OCI-LY7 (cell line): ENCODE data around the gene ELK3. TPM values are rescaled to one million over a fixed set of nuclear protein-coding genes. Genes with fewer than 3 reads are reported as not detected.
"Not testable (repeated sequence)": the region's sequence is repeated elsewhere in the genome, so short reads cannot be mapped to it uniquely, and the experiment has no call there.

ENCODE experiments used
- BruUV-seq: library from RNA; stranded (reverse); fragments of 400-500 nt; replicated peaks from 2 replicates; lab custom pipeline; 2021; lab: Mats Ljungman, UMichigan
- CTCF ChIA-PET: fragments of 300-600 bp; sonication (Branson Sonifier 250); formaldehyde crosslinking; loops from one replicate; lab custom pipeline; 2022; ENCODE audit warnings: antibody characterized with exemption; ENCODE audit not compliant: unreplicated experiment; lab: Charles Lee
- POLR2A ChIA-PET: fragments of 300-600 bp; sonication (Branson Sonifier 250); formaldehyde crosslinking; loops from one replicate; lab custom pipeline; 2022; ENCODE audit warnings: antibody characterized with exemption; lab: Charles Lee
- DNase-seq: peaks from one replicate; pipeline ENCODE4 v3.0.0-alpha.2; 2015; ENCODE audit warnings: low spot score
- H2AFZ ChIP-seq: fragments of 200-600 bp; sonication (generic), shearing (Covaris generic); 2 replicates; pipeline ENCODE4 v1.6.1; 2014; ENCODE audit warnings: mild to moderate bottlenecking, antibody characterized with exemption, low read length, moderate library complexity
- H3K27ac ChIP-seq: fragments of 200-600 bp; sonication (generic); 2 replicates; pipeline ENCODE4 v1.5.1; 2014; ENCODE audit warnings: mixed run types, low read depth, mild to moderate bottlenecking, moderate library complexity, low read length, inconsistent platforms; ENCODE audit not compliant: poor library complexity, severe bottlenecking
- H3K36me3 ChIP-seq: fragments of 200-600 bp; sonication (generic); 2 replicates; pipeline ENCODE4 v1.6.1; 2014; ENCODE audit warnings: mild to moderate bottlenecking, antibody characterized with exemption, low read length, moderate library complexity, mixed read lengths; ENCODE audit not compliant: insufficient read depth
- H3K4me1 ChIP-seq: fragments of 200-600 bp; sonication (generic); 2 replicates; pipeline ENCODE4 v1.5.1; 2014; ENCODE audit warnings: mild to moderate bottlenecking, low read length; ENCODE audit not compliant: insufficient read depth, poor library complexity, severe bottlenecking
- H3K4me2 ChIP-seq: fragments of 200-600 bp; sonication (generic); 2 replicates; pipeline ENCODE4 v1.6.1; 2014; ENCODE audit warnings: mild to moderate bottlenecking, low read length
- H3K4me3 ChIP-seq: fragments of 200-600 bp; sonication (generic); 2 replicates; pipeline ENCODE4 v1.5.1; 2014; ENCODE audit warnings: mild to moderate bottlenecking, low read depth, low read length; ENCODE audit not compliant: poor library complexity, severe bottlenecking
- H3K79me2 ChIP-seq: fragments of 200-600 bp; sonication (generic); 2 replicates; pipeline ENCODE4 v1.6.1; 2016; ENCODE audit warnings: low read depth, mild to moderate bottlenecking, low read length, moderate library complexity, mixed read lengths; ENCODE audit not compliant: insufficient read depth
- H3K9me2 ChIP-seq: fragments of 200-600 bp; sonication (generic); 2 replicates; pipeline ENCODE4 v1.6.1; 2016; ENCODE audit warnings: mild to moderate bottlenecking, low read length, mixed read lengths; ENCODE audit not compliant: insufficient read depth
- H3K9me3 ChIP-seq: fragments of 200-600 bp; sonication (generic); 2 replicates; pipeline ENCODE4 v1.6.1; 2014; ENCODE audit warnings: mild to moderate bottlenecking, mixed run types, low read length, mixed read lengths
- H4K20me1 ChIP-seq: fragments of 200-600 bp; sonication (generic); 2 replicates; pipeline ENCODE4 v1.6.1; 2014; ENCODE audit warnings: mild to moderate bottlenecking, antibody characterized with exemption, low read length, moderate library complexity, mixed read lengths; ENCODE audit not compliant: insufficient read depth
- intact Hi-C: fragments of 100-400 bp; cut with micrococcal nuclease; formaldehyde crosslinking; loops from one replicate; pipeline ENCODE4 v1.10.0; 2022; ENCODE audit not compliant: unreplicated experiment
- small RNA-seq: library from RNA; depleted of rRNA; stranded (forward); fragments of <200 nt; gene quantifications from one replicate; pipeline ENCODE3, GENCODE V24; 2014
- total RNA-seq, 2 experiments: library from RNA; depleted of rRNA in 1 of 2; stranded (reverse); fragments of >200 nt in 1 of 2; shearing (Covaris generic) in 1 of 2; gene quantifications; 2 replicates each; pipeline ENCODE4 v1.2.3, GENCODE V29; 2014 to 2022

The ELK3 gene
- total RNA-seq, 2 experiments from 2014 or later = 1.9 to 4.2 TPM

GRCh38 chr12:96317801-96318200 lies 123.6 kb downstream of the ELK3 start:
- intact Hi-C loops, H3K4me2 ChIP-seq, BruUV-seq, DNase-seq, POLR2A ChIA-PET, H4K20me1 ChIP-seq, CTCF ChIA-PET, H3K27ac ChIP-seq, H2AFZ ChIP-seq, H3K9me3 ChIP-seq, H3K4me3 ChIP-seq, H3K9me2 ChIP-seq: not testable (repeated sequence)
- Histone ChIP-seq H3K4me1 (peaks cover 24% of the 10 kb centered on the region), H3K36me3 (peaks cover 15% of the 10 kb centered on the region), H3K79me2 (peaks cover 39% of the 10 kb centered on the region)

Small RNA genes lying within 50 kb of the gene (small RNA-seq; reads per million reads assigned to genes)
- gene RNU4-24P = not detected

Other genes starting within 250 kb of the ELK3 start
- 0.25 and 0.57 TPM in 2 replicates for gene HAL, start 198.0 kb upstream of the ELK3 start, total RNA-seq (2014; rRNA removed; shearing (Covaris generic))
- 1.4 and 2.1 TPM in 2 replicates for gene HAL, start 198.0 kb upstream of the ELK3 start, total RNA-seq (2022)
- gene LTA4H, start 158.8 kb upstream of the ELK3 start, total RNA-seq (2014; rRNA removed; shearing (Covaris generic)) = 75.6 and 86.7 TPM in 2 replicates
- 120 and 122 TPM in 2 replicates for gene LTA4H, start 158.8 kb upstream of the ELK3 start, total RNA-seq (2022)
- 34.5 and 36.3 TPM in 2 replicates for gene CDK17, start 206.1 kb downstream of the ELK3 start, total RNA-seq (2014; rRNA removed; shearing (Covaris generic))
- gene CDK17, start 206.1 kb downstream of the ELK3 start, total RNA-seq (2022) = 42.1 and 43.4 TPM in 2 replicates